Measurements from ENCODE around the gene ZRANB3. TPM values are rescaled to one million over a fixed set of nuclear protein-coding genes. Genes with fewer than 3 reads are reported as not detected.

Gene ZRANB3
- total and polyA plus RNA-seq, 10 of the 15 experiments (the other 5 are each of a cell fraction or from before 2014, with no cell fraction given) = 5.6 to 11.4 (median 9.9) TPM

DNA sequence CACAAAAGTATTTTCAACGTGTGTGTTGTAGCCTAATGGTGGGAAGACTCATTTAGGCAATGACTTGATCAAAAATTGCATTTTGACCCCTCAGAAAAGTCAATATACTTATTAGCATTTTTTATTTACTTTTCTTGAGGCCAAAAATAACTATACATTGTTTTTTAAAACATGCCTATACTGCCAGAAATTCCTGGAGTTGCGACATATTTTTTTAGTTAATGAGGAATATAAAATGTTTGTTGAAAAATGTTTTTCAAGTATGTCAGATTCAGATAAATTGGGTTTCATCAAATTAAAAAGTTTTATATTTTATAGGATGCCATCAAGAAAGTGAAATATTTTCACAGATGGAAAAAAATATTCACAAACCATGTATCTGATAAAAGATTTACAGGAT is 39.9 kb upstream of the ZRANB3 start:
- ChIA-PET CTCF (interaction anchor here (1.2 to 1.6 kb wide), 2 partner anchors 16 to 227 kb away, joined by 3 read pairs; no protein-coding TSS in a partner anchor), SMC1A (ENCODE audit: uncharacterized antibody, unreplicated experiment) (no interaction called here)
- TF ChIP-seq NR2C1 (IDR thresholded peaks at IDR 0.05) (no peak), HDGF (IDR thresholded peaks at IDR 0.05) (no peak), SPI1 (IDR thresholded peaks at IDR 0.05; ENCODE audit: borderline replicate concordance, insufficient read depth, low read depth, low read length) (no peak), TCF3 (IDR thresholded peaks at IDR 0.05; ENCODE audit: borderline replicate concordance, insufficient read depth, low read depth, low read length) (no peak), FOXM1 (IDR thresholded peaks at IDR 0.05; ENCODE audit: low read depth, low read length) (no peak), KAT2A (conservative IDR thresholded peaks at IDR 0.05; ENCODE audit: control insufficient read depth, low read depth, low read length) (no peak), SIN3A (IDR thresholded peaks at IDR 0.05; ENCODE audit: low read depth, low read length) (no peak), MTA3 (IDR thresholded peaks at IDR 0.05; ENCODE audit: borderline replicate concordance, low read length) (no peak), NBN (IDR thresholded peaks at IDR 0.05) (no peak), PAX8 (IDR thresholded peaks at IDR 0.05) (no peak), CREM (IDR thresholded peaks at IDR 0.05; ENCODE audit: low read depth) (no peak), BCL11A (IDR thresholded peaks at IDR 0.05; ENCODE audit: low read depth, low read length) (no peak), POU2F2 (IDR thresholded peaks at IDR 0.05; ENCODE audit: borderline replicate concordance, low read depth, low read length) (no peak)
- TF ChIP-seq, protein P1, sequence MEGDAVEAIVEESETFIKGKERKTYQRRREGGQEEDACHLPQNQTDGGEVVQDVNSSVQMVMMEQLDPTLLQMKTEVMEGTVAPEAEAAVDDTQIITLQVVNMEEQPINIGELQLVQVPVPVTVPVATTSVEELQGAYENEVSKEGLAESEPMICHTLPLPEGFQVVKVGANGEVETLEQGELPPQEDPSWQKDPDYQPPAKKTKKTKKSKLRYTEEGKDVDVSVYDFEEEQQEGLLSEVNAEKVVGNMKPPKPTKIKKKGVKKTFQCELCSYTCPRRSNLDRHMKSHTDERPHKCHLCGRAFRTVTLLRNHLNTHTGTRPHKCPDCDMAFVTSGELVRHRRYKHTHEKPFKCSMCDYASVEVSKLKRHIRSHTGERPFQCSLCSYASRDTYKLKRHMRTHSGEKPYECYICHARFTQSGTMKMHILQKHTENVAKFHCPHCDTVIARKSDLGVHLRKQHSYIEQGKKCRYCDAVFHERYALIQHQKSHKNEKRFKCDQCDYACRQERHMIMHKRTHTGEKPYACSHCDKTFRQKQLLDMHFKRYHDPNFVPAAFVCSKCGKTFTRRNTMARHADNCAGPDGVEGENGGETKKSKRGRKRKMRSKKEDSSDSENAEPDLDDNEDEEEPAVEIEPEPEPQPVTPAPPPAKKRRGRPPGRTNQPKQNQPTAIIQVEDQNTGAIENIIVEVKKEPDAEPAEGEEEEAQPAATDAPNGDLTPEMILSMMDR (IDR thresholded peaks at IDR 0.05 in 2 of 3, conservative IDR thresholded peaks at IDR 0.05 in 1 of 3; ENCODE audit: control insufficient read depth in 2 of 3, extremely low read depth in 1 of 3, insufficient read depth in 1 of 3, low read depth in 3 of 3, low read length in 3 of 3) = no peak
- TF ChIP-seq, protein P2, sequence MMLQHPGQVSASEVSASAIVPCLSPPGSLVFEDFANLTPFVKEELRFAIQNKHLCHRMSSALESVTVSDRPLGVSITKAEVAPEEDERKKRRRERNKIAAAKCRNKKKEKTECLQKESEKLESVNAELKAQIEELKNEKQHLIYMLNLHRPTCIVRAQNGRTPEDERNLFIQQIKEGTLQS (IDR thresholded peaks at IDR 0.05; ENCODE audit: borderline replicate concordance, extremely low read depth, low read depth, low read length) = no peak
- TF ChIP-seq, protein P3, sequence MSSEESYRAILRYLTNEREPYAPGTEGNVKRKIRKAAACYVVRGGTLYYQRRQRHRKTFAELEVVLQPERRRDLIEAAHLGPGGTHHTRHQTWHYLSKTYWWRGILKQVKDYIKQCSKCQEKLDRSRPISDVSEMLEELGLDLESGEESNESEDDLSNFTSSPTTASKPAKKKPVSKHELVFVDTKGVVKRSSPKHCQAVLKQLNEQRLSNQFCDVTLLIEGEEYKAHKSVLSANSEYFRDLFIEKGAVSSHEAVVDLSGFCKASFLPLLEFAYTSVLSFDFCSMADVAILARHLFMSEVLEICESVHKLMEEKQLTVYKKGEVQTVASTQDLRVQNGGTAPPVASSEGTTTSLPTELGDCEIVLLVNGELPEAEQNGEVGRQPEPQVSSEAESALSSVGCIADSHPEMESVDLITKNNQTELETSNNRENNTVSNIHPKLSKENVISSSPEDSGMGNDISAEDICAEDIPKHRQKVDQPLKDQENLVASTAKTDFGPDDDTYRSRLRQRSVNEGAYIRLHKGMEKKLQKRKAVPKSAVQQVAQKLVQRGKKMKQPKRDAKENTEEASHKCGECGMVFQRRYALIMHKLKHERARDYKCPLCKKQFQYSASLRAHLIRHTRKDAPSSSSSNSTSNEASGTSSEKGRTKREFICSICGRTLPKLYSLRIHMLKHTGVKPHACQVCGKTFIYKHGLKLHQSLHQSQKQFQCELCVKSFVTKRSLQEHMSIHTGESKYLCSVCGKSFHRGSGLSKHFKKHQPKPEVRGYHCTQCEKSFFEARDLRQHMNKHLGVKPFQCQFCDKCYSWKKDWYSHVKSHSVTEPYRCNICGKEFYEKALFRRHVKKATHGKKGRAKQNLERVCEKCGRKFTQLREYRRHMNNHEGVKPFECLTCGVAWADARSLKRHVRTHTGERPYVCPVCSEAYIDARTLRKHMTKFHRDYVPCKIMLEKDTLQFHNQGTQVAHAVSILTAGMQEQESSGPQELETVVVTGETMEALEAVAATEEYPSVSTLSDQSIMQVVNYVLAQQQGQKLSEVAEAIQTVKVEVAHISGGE (CRISPR knock-in tag; IDR thresholded peaks at IDR 0.05) = no peak
- TF ChIP-seq, protein P4, sequence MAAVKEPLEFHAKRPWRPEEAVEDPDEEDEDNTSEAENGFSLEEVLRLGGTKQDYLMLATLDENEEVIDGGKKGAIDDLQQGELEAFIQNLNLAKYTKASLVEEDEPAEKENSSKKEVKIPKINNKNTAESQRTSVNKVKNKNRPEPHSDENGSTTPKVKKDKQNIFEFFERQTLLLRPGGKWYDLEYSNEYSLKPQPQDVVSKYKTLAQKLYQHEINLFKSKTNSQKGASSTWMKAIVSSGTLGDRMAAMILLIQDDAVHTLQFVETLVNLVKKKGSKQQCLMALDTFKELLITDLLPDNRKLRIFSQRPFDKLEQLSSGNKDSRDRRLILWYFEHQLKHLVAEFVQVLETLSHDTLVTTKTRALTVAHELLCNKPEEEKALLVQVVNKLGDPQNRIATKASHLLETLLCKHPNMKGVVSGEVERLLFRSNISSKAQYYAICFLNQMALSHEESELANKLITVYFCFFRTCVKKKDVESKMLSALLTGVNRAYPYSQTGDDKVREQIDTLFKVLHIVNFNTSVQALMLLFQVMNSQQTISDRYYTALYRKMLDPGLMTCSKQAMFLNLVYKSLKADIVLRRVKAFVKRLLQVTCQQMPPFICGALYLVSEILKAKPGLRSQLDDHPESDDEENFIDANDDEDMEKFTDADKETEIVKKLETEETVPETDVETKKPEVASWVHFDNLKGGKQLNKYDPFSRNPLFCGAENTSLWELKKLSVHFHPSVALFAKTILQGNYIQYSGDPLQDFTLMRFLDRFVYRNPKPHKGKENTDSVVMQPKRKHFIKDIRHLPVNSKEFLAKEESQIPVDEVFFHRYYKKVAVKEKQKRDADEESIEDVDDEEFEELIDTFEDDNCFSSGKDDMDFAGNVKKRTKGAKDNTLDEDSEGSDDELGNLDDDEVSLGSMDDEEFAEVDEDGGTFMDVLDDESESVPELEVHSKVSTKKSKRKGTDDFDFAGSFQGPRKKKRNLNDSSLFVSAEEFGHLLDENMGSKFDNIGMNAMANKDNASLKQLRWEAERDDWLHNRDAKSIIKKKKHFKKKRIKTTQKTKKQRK (IDR thresholded peaks at IDR 0.05; ENCODE audit: low read depth, low read length) = no peak

More for the DNA sequence above, 39.9 kb upstream of the ZRANB3 start:
- H3K9ac ChIP-seq (ENCODE audit: control insufficient read depth, insufficient read depth, low read length) = no peak overlapping the region
- intact Hi-C loops (cut with micrococcal nuclease; ENCODE audit: unreplicated experiment) = loop anchor here (10.0 kb wide), 1 partner anchor 144 kb away; no protein-coding TSS in a partner anchor
- no peaks in the 10 kb centered on the region for H4K20me1 ChIP-seq (ENCODE audit: control insufficient read depth, insufficient read depth)
- POLR2A ChIA-PET = no interaction called here
- WGBS (ENCODE audit: insufficient coverage, insufficient replicate concordance, low lambda C conversion rate, missing lambda C conversion rate) = 100% methylated on average over 2 of the region's 2 CpGs
- FAIRE-seq (no peak), ATAC-seq (no peak), DNase-seq (ENCODE audit: low read depth, low spot score) (no peak)
- no peaks in the 10 kb centered on the region; the same call in none of the 2 replicates for H3K79me2 ChIP-seq (ENCODE audit: control insufficient read depth, insufficient read depth, low read length)
- in situ Hi-C loops (cut with MboI) = no loop called here
- H3K4me3 ChIP-seq = no peak overlapping the region
- BruUV-seq (replicated peaks) = no TSS peak
- no peaks in the 10 kb centered on the region for H3K27me3 ChIP-seq (replicated peaks in 1 of 2; ENCODE audit: control insufficient read depth in 2 of 2, insufficient read depth in 2 of 2, low read length in 1 of 2)
- no peaks in the 10 kb centered on the region for H3K4me1 ChIP-seq (ENCODE audit: control insufficient read depth, insufficient read depth, low read length)
- H3K4me2 ChIP-seq (ENCODE audit: control insufficient read depth, insufficient read depth) = no peak overlapping the region
- H2AFZ ChIP-seq (ENCODE audit: control insufficient read depth, low read depth, low read length) = no peak overlapping the region
- H3K9me3 ChIP-seq (replicated peaks; ENCODE audit: control insufficient read depth, insufficient read depth, low read length) = no peaks in the 10 kb centered on the region
- RAD21 ChIA-PET (ENCODE audit: unreplicated experiment) = interaction anchor here (0.6 kb wide), 1 partner anchor 327 kb away, joined by 3 read pairs; no protein-coding TSS in a partner anchor
- no peak overlapping the region for H3K27ac ChIP-seq (ENCODE audit: control insufficient read depth, insufficient read depth)
- peaks cover 1 to 7% of the 10 kb centered on the region in 2 experiments; a peak in 2 of 4 replicates for H3K36me3 ChIP-seq (ENCODE audit: control insufficient read depth in 2 of 2, insufficient read depth in 2 of 2, low read length in 1 of 2)

Data from GM12878 (cell line).